ENCODE measurements around the gene CTSF. TPM values are rescaled to one million over a fixed set of nuclear protein-coding genes. Genes with fewer than 3 reads are reported as not detected.

Gene CTSF
- total and polyA plus RNA-seq, 2 of the 8 experiments (the other 6 are each of a cell fraction or from before 2014, with no cell fraction given) = 0.58 to 2.3 TPM

- Histone ChIP-seq H2BK15ac (ENCODE audit: low read length) (no peak overlapping the region), H3K79me1 (ENCODE audit: low read depth, low read length) (no peaks in the 10 kb centered on the region; the same call in 1 of the 2 replicates), H2BK5ac (ENCODE audit: low read depth, low read length) (no peak overlapping the region), H4K20me1 (replicated peaks in 1 of 2; ENCODE audit: control insufficient read depth in 1 of 2, insufficient read depth in 2 of 2, low read length in 2 of 2) (peaks cover 18 to 21% of the 10 kb centered on the region in 2 experiments), H3K27me3 (replicated peaks in 1 of 4; ENCODE audit: control insufficient read depth in 3 of 4, extremely low read depth in 1 of 4, insufficient read depth in 3 of 4, low read length in 3 of 4) (no peaks in the 10 kb centered on the region), H4K5ac (ENCODE audit: insufficient read length, low read depth, low read length) (no peak overlapping the region), H3K79me2 (ENCODE audit: control insufficient read depth in 1 of 2, insufficient read depth in 2 of 2, low read length in 2 of 2) (peaks cover 25 to 26% of the 10 kb centered on the region in 2 experiments), H2BK20ac (ENCODE audit: low read length) (no peak overlapping the region), H3K27ac (ENCODE audit: low read depth, low read length) (no peak overlapping the region), H3K18ac (ENCODE audit: extremely low read depth, low read length) (no peak overlapping the region), H3K23ac (ENCODE audit: insufficient read length) (no peak overlapping the region), H3K4me1 (replicated peaks in 1 of 4; ENCODE audit: control insufficient read depth in 3 of 4, insufficient read depth in 4 of 4, low read length in 3 of 4) (peaks cover 0 to 12% (median under 1%) of the 10 kb centered on the region in 4 experiments; a peak in 3 of 7 replicates), H3K56ac (replicated peaks; ENCODE audit: insufficient read length, low read depth, low read length) (no peak overlapping the region), H3K4me2 (ENCODE audit: insufficient read depth in 1 of 2, low read depth in 2 of 2, low read length in 2 of 2) (no peak overlapping the region), H2BK120ac (replicated peaks; ENCODE audit: low read depth, low read length) (no peak overlapping the region), H2AK5ac (ENCODE audit: low read depth, low read length) (no peak overlapping the region), H3K9ac (replicated peaks in 1 of 4; ENCODE audit: extremely low read depth in 1 of 4, low read depth in 3 of 4, low read length in 3 of 4) (no peak overlapping the region), H4K91ac (replicated peaks; ENCODE audit: insufficient read length, low read length) (no peak overlapping the region), H2AFZ (ENCODE audit: low read length) (no peak overlapping the region), H3K14ac (ENCODE audit: insufficient read length) (no peak overlapping the region), H3K36me3 (ENCODE audit: control insufficient read depth in 2 of 4, insufficient read depth in 4 of 4, low read length in 3 of 4) (peaks cover 0 to 13% (median 5%) of the 10 kb centered on the region in 4 experiments; a peak in 5 of 8 replicates), H3K9me3 (ENCODE audit: insufficient read depth in 2 of 2, low read depth in 1 of 2, low read length in 1 of 2) (no peaks in the 10 kb centered on the region), H4K8ac (ENCODE audit: extremely low read depth, insufficient read depth, low read length) (no peak overlapping the region; the same call in 1 of the 2 replicates), H3K4ac (replicated peaks; ENCODE audit: insufficient read length, low read depth, low read length) (no peak overlapping the region), H3K23me2 (ENCODE audit: low read depth, low read length) (peaks cover 11% of the 10 kb centered on the region), H2BK12ac (ENCODE audit: low read depth, low read length) (no peak overlapping the region), H3K4me3 (ENCODE audit: extremely low read depth in 1 of 4, insufficient read depth in 2 of 4, low read depth in 3 of 4, low read length in 4 of 4) (no peak overlapping the region)
- CTCF ChIA-PET (ENCODE audit: partially characterized antibody) = interaction anchor here (2.3 kb wide), 2 partner anchors 18 to 21 kb away, joined by 7 to 11 read pairs; partner anchors contain the start of genes CCDC87 and CCS
- POLR2A ChIA-PET (ENCODE audit: partially characterized antibody) = interaction anchor here (0.6 to 66.2 kb wide), 9 partner anchors 7 to 160 kb away, joined by 3 to 2165 read pairs (median 5); partner anchors contain the start of genes CCDC87, CCS, RBM14 and RBM4
- DNase-seq (ENCODE audit: low read depth in 1 of 2, low spot score in 2 of 2) (no peak), FAIRE-seq (no peak)
- 89% methylated on average over 12 of the region's 13 CpGs; no CpG with 5 or more reads in 1 of the 2 experiments for whole genome bisulfite sequencing, 2 experiments (ENCODE audit: extremely low coverage in 1 of 2, insufficient coverage in 1 of 2, insufficient read length in 1 of 2, insufficient replicate concordance in 2 of 2, low coverage in 1 of 2, low lambda C conversion rate in 2 of 2, missing lambda C conversion rate in 1 of 2)
- no peak for TF ChIP-seq CREB1 (IDR thresholded peaks at IDR 0.05)
- TF ChIP-seq TAF1 (IDR thresholded peaks at IDR 0.05; ENCODE audit: low read depth, low read length) = no peak
- TF ChIP-seq SUZ12 (IDR thresholded peaks at IDR 0.05; ENCODE audit: low read length) = no peak
- no peak for TF ChIP-seq JUND (IDR thresholded peaks at IDR 0.05; ENCODE audit: low read length)
- no peak for TF ChIP-seq PHF8 (conservative IDR thresholded peaks at IDR 0.05; ENCODE audit: low read depth, low read length)
- no peak for TF ChIP-seq CHD2 (IDR thresholded peaks at IDR 0.05; ENCODE audit: low read length)
- TF ChIP-seq CTCF (IDR thresholded peaks at IDR 0.05; ENCODE audit: control extremely low read depth in 1 of 3, insufficient read depth in 1 of 3, low read depth in 1 of 3, low read length in 3 of 3) = no peak
- TF ChIP-seq EZH2 (IDR thresholded peaks at IDR 0.05; ENCODE audit: low read depth, low read length, severe bottlenecking) = no peak
- TF ChIP-seq BRCA1 (IDR thresholded peaks at IDR 0.05; ENCODE audit: low read depth, low read length) = no peak
- TF ChIP-seq FOSL1 (IDR thresholded peaks at IDR 0.05; ENCODE audit: insufficient read depth, low read depth, low read length) = no peak
- TF ChIP-seq MAFK (IDR thresholded peaks at IDR 0.05; ENCODE audit: low read depth, low read length) = no peak
- TF ChIP-seq ASH2L (IDR thresholded peaks at IDR 0.05; ENCODE audit: low read length) = no peak
Observed at GRCh38 chr11:66614073-66614472, 45.7 kb upstream of the CTSF start.

All from H1 (cell line).